ENCODE results near the gene HAS3. TPM values are rescaled to one million over a fixed set of nuclear protein-coding genes. Genes with fewer than 3 reads are reported as not detected.
"Not testable (repeated sequence)": the region's sequence is repeated elsewhere in the genome, so short reads cannot be mapped to it uniquely, and the experiment has no call there.

HAS3 gene
- 0.08 TPM in 1 of 2 replicates, not detected in the other for total RNA-seq (2014; rRNA removed; shearing (Covaris generic))

DNA sequence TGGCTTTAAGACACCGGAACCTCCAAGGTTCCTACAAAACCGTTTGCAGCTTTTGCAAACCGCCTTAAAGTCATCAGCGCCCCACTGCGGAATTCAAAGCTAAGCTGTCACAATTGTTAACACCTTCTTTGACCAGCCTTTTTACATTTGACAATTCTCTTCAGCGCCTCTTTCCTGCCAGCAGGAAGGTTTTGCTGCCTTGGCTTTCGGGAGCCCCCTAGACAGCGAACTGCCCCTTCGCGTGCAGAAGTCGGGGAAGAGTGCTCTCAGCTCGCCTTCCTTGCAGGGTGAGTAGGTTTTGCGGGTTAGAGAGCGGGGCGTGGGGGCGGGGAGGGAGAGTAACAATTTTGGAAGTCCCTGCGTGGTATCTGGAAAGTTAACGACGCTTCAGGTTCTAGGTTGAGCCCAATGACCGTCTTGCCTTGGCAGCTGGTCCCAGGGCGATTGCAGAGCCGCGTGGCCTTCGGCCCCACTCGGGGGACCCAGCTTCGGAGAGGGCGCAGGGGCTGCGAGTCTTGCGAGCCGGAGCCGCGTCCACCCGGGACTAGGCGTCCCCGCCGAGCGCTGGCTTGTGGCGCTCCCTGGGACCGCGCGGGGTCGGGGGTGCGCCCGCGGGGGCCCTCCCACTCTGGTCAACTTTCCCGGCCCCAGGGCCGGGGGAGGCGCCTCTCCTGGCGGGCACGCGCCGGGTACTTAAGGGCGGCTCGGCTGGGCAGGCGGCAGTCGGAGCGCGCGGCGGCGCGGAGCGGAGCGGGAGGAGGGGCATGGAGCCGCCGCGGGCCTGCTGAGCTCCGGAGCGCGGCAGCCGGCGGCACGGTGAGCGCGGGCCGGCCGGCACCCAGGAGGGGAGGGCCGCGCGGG lies at the start of gene HAS3:
HAS3 (plus strand) TSS at position 153 of the 861 bp plus-strand sequence. CDS start 3,743 bp downstream, outside the sequence.
- peak; percentile 74 for DNase-seq (ENCODE audit: low spot score)

DNA sequence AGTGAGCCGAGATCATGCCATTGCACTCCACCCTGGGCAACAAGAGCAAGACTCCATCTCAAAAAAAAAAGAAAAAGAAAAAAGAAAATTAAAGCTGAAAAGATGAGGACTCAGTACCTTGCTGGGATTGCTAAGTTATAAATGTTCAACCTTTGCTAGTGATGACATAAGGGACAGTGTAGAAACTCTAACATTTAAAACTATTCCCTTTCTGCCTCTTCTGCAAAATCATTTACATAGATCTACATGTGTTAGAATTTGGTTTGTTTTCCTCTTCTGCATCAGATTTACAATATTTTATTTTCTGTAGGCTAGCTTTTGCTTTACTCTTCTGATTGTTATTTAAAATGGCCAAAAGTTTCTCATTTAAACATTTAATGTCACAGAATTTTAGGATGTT lies 49.5 kb upstream of the HAS3 start:
- no peak for DNase-seq (ENCODE audit: low spot score)

GRCh38 chr16:69056421-69056820 lies 49.0 kb upstream of the HAS3 start:
- no peak for DNase-seq (ENCODE audit: low spot score)

GRCh38 chr16:69057400-69058378 lies 47.8 kb upstream of the HAS3 start:
- DNase-seq (ENCODE audit: low spot score) = peak; percentile 23

DNA sequence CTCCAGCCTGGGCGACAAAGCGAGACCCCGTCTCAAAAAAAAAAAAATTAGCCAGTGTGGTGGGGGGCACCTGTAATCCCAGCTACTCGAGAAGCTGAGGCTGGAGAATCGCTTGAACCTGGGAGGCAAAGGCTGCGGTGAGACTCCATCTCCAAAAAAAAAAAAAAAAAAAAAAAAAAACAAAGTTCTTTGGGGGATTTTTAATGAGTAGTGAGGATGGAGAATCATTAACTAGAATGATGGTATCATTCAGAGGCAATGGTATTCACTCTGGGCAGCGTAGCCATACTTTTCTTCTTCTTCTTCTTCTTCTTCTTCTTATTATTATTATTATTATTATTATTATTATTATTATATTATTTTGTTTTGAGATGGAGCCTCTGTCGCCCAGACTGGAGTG lies 42.0 kb upstream of the HAS3 start:
- DNase-seq (ENCODE audit: low spot score) = not testable (repeated sequence)

DNA sequence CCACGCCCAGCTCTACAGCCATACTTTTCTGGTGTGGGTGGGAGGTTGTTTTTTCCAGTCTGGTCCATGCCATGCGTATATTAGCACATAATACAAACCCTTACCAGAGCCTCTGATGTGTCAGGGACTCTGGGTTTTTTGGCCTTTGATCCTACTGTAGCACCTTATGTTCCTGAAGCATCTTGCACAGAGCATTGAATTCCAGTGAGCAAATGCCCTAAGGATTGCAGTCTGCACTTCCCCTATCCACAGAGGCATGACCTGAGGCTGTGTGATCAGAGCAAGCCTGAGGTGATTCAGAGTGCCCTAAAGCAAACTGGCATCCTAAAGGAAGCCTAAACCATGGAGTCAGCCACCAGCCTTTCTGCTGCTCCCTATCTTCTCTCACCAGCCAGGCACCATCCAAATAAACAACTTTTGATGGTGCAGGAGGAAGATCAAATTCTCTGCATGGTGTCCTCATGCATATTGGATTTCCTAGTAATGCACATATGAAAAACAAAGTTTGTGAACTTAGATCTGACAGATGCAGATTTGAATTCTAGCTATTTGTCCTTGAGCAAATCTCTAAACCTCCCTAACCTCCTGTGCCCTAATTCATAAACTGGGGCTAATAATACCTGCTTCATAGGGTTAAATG lies 41.2 kb upstream of the HAS3 start:
- no peak for DNase-seq (ENCODE audit: low spot score)

DNA sequence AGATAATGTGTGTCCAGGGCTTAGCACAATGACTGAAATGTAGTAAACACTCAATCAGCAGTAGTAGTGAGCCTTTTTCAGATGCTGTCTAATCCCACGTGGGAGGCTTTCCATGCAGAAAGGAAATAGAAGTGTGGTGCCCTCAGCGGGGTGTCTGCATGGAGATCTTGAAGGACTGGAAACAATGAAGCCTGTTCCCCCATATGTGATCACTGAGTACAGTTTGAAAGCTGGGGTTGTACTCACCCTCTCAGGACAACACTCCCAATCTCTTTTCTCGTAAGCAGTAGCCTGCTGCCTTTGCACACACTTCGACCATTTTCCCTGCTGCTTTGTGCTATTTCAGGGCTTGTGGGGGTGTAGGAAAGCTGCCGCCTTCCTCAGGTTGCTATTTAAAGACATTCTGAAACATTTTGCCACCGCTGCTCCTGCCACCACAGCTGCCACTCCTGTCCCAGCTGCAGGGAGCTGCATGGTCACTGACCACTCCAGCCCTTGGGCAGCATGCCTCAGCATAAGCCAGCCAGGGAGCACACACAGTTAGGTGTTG lies 40.6 kb upstream of the HAS3 start:
- no peak for DNase-seq (ENCODE audit: low spot score)

DNA sequence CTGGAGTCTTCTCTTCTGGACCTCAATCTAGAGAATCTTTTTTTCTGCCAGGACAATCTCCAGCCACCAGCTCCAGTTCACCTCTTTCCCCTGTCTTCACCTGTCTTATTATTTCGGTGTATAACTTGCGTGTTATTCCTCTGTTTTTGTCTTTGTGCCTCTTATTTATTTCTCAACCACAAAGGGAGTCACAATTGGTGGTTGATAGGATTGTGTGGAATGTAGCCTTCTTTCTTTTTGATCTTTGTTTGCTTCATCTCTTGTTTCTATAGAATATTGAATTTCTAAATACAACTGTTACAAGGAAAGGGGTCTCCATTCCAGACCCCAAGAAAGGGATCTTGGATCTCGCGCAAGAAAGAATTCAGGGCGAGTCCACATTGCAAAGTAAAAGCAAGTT lies 35.9 kb upstream of the HAS3 start:
- no peak for DNase-seq (ENCODE audit: low spot score)

- DNase-seq (ENCODE audit: low spot score) = no peak
Measured at GRCh38 chr16:69071036-69071435, 34.4 kb upstream of the HAS3 start.

GRCh38 chr16:69072640-69072974 lies 32.8 kb upstream of the HAS3 start:
- no peak for DNase-seq (ENCODE audit: low spot score)

DNA sequence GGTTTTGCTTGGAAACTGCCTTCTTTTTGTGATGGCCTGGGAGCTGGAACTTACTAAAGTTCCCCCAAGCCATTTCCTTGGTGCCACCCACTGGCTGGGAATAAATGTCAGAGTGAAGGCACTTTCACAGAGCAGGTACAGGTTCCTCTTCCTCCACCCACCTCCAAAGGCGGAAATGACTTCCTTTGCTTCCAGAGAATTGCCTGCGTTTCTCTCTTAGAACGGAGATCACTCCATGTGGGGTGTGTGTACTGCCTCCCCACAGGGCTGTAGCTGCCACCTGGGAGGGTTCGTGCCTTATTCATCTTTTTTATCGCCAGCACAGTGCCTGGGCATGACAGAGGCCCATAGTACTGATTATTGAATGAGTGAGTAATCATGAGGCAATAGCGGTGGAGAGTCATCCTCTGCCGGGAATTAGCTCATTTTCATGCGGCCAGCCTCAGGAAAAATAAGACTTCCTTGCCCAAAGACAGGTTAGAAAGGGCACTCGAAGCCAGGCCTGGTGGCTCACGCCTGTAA lies 32.2 kb upstream of the HAS3 start:
- DNase-seq (ENCODE audit: low spot score) = peak; percentile 76

DNA sequence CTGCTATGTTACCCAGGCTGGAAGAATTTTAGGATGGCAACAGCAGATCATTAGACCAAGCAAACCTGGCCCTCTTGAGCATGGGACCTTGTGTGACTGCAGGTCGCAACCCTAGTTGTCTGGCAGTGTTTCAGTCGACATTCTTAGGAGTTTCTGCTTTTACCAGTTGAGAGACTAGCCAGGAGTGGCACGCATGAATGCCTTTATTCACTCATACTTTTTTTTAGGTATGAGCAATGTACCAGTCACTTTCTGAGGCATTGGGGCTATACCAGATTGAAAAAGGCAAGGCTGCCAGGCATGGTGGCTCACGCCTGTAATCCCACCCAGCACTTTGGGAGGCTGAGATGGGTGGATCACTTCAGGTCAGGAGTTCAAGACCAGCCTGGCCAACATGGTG lies 28.2 kb upstream of the HAS3 start:
- no peak for DNase-seq (ENCODE audit: low spot score)

DNA sequence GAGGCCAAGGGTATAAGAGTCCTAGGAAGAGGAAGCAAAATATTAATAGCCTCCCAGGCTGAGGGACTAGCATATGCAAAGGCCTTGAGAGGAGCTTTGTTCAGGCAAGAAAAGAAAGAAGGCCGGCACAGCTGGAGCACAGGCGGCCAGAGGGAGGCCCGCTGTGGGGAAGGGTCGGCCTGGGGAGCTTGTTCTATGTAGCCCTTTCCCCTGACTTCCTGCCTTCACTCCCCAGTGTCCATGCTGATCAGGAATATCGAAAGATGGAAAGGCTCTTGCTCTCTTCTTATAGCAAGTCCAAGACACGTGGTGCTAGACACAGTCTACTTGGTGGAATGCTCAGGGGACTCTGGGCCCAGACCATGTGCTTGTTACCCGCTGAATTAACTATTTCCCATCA lies 27.4 kb upstream of the HAS3 start:
- DNase-seq (ENCODE audit: low spot score) = no peak

DNA sequence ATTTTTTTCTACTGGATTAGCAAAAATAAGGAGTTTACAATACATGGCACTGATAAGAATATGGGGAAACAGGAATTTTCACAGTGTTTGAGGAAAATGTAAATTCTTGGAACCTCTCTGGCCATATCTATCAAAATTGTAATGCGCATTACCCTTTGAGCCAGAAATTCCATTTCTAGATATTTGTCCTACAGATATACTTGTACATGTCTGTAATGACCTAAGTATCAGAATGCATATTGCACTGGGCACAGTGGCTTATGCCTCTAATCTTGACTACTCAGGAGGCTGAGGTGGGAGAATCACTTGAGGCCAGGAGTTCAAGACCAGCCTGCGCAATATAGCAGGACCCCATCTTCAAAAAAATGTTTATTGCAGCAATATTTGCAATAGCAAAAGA lies 25.8 kb upstream of the HAS3 start:
- no peak for DNase-seq (ENCODE audit: low spot score)

- DNase-seq (ENCODE audit: low spot score) = no peak
Measured at GRCh38 chr16:69083306-69083941, 22.0 kb upstream of the HAS3 start.

DNA sequence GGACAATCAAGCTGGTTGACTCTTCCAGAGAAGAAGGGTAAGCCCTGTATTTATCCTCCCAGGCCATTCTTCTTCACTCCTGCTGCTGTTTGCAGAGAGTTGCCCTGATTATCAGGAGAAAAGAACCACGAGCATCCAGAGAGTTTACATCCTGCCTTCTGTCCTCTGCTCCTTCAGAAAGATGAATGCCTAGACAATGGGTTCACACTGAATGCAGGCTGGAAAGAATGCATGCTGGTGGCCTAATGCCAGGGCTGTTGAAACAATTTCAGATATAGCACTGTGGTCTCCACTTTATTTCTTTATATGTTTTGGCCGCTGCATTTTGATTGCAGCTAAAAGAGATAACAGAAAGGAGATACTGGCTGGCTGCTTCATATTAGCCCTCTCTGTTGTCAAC lies 21.2 kb upstream of the HAS3 start:
- DNase-seq (ENCODE audit: low spot score) = no peak

GRCh38 chr16:69085032-69085695 lies 20.3 kb upstream of the HAS3 start:
- DNase-seq (ENCODE audit: low spot score) = no peak

DNA sequence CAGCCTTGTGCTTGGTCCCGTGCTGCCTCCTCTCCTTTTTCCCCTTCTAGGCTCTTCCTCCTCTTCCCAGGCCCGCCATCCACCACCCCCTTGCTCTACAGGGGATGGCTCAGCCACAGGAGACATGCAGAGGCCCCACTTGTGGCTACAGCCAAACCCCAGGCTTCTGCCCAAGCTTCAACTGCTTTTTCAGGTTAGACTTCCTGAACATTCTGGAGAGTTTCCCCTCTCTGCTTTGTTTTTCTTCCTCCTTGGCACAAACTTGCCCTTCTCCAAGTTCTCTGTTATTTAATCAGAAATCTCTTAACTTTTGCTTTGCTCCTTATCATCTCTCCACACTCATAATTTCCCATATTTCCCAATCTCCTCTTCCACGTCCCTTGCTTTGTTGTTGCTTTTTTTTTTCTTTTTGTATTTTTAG lies 18.3 kb upstream of the HAS3 start:
- no peak for DNase-seq (ENCODE audit: low spot score)

- DNase-seq (ENCODE audit: low spot score) = no peak
Measured at GRCh38 chr16:69088684-69089083, 16.8 kb upstream of the HAS3 start.
